ENCODE results near the gene GINS3.

GINS3 gene

DNA sequence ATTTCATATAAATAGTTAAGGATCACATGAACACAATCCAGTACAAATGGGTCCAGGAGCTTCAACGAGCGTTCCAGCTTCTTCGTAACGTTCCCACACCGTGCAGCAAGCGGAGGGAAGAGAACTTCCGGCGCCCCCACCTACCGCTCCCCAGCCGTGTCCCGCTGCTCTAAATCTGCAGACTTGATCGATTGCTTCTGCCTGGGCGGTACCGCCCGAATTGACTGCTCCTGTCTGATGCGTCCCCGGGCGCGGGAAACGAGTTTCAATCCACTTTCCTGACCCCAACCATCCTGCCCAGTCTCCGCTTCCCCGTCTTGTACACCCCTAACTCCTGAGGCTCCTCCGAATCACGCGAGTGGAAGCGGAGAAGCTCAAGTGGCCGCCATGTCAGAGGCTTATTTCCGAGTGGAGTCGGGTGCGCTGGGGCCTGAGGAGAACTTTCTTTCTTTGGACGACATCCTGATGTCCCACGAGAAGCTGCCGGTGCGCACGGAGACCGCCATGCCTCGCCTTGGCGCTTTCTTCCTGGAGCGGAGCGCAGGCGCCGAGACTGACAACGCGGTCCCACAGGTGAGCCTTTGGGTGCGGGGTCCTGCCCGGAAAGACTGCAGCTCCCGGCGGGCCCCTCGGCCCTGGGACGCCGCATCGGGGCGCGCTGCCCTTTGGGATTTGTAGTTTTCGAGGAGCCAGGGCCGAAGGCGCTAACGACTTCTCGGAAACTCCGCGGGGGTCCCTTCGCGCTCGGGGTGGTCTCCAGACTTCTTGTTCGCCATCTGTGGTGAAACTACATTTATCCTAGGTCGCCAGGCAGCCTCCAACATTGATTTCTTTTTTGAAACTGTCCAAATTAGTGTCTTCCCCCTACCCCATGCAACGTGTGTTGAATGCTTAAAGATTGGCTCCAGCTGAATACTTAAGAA lies at the start of gene GINS3:
TSS of gene GINS3 (plus strand) at position 257 of the 923 bp plus-strand sequence. CDS start at position 388, 131 bp downstream.
- DNase-seq (ENCODE audit: low read depth, low spot score): peak; percentile 69

DNA sequence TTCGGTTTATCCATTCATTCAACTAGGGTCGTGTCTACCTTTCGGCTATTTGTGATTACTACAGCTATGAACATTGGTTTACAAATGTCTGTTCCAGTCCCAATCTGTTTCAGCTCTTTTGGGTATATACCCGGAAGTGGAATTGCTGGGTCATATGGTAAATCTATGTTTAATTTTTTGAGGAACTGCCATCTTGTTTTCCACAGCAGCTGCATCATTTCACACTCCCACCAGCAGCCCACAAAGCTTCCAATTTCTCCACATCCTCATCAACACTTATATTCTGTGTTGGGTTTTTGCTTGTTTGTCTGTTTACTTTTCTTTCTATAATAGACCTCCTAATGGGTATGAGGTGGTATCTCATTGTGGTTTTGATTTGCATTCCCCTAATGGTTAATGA lies 48.7 kb upstream of the GINS3 start:
- DNase-seq (ENCODE audit: low read depth, low spot score): no peak

DNA sequence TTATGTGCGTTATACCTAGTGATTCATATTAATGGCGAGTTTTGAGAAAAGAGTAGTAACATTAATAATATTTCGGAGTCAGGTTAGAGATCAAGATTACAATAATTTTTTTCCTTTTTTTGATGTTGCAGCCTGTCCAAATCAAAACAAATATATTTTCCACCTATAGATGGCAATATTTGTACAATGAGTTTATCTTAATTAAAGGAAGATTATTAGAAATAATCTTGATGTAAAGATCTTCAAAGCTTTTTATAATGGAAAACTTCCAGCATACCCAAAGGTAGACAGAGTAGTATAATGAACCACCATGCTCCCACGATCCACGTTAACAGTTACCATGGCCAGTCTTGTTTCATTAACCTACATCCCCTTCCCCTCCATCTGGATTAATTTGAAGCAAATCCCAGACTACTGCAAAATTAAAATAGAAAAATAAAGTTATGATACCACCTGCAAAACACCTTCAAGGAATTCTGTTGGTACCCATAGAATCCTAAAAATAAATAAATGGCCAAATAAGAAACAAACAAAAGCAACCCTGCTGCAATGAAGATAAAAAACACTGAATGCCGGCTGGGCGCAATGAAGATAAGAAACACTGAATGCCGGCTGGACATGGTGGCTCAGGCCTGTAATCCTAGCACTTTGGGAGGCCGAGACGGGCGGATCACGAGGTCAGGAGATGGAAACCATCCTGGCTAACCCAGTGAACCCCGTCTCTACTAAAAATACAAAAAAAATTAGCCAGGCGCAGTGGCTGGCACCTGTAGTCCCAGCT lies 46.5 kb upstream of the GINS3 start:
- no peak for DNase-seq (ENCODE audit: low read depth, low spot score)

DNA sequence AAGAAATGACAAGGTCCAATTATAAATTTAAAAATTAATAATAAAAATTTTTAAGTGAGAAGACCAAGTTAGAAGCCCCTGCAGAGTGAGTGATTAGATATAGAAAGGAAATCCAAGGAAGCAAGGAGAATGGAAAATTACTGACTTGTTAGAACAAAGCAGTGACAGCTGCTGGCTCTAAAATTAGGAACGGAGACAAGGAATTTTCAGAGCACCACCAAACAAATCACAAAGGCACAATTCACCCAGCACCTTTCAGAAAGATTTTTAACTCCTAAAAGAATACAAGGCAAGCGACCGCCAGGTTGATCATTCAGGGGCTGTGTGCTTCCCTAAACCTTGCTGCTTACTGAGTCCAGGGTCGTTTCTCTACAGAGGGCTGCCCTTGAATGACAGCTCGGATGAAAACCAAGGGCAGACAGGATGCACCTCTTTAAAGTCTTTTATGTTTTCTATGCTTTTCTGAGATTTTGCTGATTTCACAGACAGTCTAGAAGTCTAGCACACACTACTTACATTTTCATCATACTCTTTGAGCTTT lies 45.4 kb upstream of the GINS3 start:
- DNase-seq (ENCODE audit: low read depth, low spot score): no peak

GRCh38 chr16:58348986-58349385 lies 43.3 kb upstream of the GINS3 start:
- DNase-seq (ENCODE audit: low read depth, low spot score): no peak

- DNase-seq (ENCODE audit: low read depth, low spot score): no peak
Measured at GRCh38 chr16:58352690-58353089, 39.6 kb upstream of the GINS3 start.

GRCh38 chr16:58360041-58360634 lies 32.1 kb upstream of the GINS3 start:
- no peak for DNase-seq (ENCODE audit: low read depth, low spot score)

DNA sequence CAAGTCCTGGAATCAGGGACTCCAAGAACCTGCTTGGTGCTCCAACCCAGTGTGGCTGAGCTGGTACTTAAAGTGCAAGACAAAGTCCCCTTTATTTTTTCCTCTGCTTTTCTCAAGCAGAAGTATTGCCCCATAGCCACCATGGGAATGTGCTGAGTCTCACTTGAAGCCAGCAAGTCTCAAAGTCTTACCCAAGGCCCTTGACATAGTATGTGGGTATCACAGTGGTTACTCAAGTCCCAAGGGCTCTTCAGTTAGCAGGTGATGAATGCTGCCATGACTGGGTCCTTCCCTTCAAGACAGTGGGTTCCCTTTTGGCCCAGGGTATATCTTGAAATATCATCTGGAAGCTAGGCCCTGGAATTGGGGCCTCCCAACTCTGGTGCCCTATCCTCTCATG lies 30.5 kb upstream of the GINS3 start:
- no peak for DNase-seq (ENCODE audit: low read depth, low spot score)

GRCh38 chr16:58363746-58364393 lies 28.4 kb upstream of the GINS3 start:
- no peak for DNase-seq (ENCODE audit: low read depth, low spot score)

- DNase-seq (ENCODE audit: low read depth, low spot score): no peak
Measured at GRCh38 chr16:58365623-58366022, 26.6 kb upstream of the GINS3 start.

GRCh38 chr16:58366247-58367031 lies 25.8 kb upstream of the GINS3 start:
- no peak for DNase-seq (ENCODE audit: low read depth, low spot score)

DNA sequence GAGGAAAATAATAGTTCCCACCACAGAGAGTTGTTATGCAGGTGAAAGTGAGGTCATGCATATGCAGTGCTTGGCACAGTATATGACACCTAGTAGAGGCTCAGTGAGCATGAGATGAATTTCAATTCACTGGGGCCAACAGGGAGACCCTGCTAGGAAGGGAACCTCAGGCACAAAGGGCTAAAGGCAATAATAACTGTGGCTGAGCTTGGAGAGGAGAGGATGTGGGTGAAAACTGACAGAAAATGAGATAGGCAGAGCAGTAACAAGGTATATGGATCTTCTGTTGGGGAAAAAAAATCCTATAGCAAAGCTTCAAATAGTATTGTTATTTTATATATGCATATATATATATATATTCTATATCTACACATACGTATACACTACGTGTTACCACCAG lies 25.0 kb upstream of the GINS3 start:
- DNase-seq (ENCODE audit: low read depth, low spot score): no peak

DNA sequence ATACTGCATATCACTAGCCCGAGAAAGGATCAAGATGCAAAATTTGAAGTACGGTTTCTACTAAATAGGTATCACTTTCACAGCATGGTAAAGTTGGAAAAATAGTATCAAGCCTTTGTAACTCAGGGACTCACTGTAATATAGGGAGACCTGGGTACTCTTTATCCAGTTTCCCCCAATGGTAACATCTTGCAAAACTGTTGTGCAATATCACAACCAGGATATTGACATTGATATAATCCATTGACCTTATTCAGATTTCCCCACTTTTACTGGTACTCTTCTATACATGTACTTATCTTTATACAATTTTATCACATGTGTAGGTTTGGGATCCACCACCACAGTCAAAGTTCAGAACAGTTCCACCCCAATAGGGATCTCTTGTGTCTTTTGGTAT lies 20.4 kb upstream of the GINS3 start:
- DNase-seq (ENCODE audit: low read depth, low spot score): no peak

DNA sequence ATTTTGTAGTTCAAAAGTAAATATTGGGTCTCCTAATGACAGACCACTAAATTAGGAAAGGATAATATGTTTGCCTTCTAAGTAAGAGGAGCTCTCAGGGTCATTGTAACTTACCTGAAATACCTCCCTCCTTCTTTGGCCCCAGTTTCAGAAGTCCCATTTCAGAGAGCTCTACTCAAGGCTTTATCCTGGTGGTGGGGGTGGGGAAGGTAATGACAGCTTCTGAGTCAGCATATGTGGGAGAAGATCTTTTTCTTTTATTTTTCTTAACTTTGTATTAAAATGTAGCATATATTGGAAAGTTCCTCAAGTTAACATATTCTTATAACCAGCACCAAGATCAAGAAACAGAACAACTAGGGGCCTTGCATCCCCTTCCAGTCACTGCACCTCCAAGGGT lies 16.9 kb upstream of the GINS3 start:
- no peak for DNase-seq (ENCODE audit: low read depth, low spot score)

GRCh38 chr16:58377932-58378331 lies 14.3 kb upstream of the GINS3 start:
- DNase-seq (ENCODE audit: low read depth, low spot score): no peak

GRCh38 chr16:58378401-58378800 lies 13.9 kb upstream of the GINS3 start:
- DNase-seq (ENCODE audit: low read depth, low spot score): no peak

- no peak for DNase-seq (ENCODE audit: low read depth, low spot score)
Measured at GRCh38 chr16:58379736-58380135, 12.5 kb upstream of the GINS3 start.

GRCh38 chr16:58381661-58382060 lies 10.6 kb upstream of the GINS3 start:
- no peak for DNase-seq (ENCODE audit: low read depth, low spot score)

- DNase-seq (ENCODE audit: low read depth, low spot score): no peak
Measured at GRCh38 chr16:58384437-58385055, 7.7 kb upstream of the GINS3 start.

DNA sequence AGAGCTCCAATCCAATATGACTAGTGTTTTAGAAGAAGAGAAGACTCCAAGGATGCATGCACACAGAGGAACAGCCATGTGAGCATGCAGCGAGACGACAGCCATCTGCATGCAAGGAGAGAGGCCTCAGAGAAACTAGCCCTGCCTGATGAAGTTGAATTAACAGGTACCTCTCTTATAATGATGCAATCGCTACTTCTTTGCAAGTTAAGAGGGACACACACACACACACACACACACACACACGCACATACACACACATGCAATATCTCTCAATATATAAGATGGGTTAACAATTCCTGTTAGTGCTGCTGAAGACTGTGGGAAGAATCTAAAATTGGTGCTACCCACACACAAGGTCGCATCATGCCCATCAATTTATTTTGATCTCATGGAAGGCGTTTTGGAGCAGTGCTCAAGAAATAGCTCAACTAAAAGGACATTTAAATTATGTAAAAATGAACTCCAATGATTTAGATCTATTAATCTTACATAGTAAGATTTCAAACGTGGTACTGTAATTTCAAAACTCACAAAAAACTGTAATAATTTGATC lies 7.0 kb upstream of the GINS3 start:
- no peak for DNase-seq (ENCODE audit: low read depth, low spot score)
